ENCODE results near the gene DRD4.

GRCh38 chr11:606245-606644 lies 30.8 kb upstream of the DRD4 start:
- no peak for TF ChIP-seq DEAF1 (CRISPR knock-in tag; IDR thresholded peaks at IDR 0.05)
- TF ChIP-seq NR3C1 (CRISPR knock-in tag; IDR thresholded peaks at IDR 0.05): no peak
- no peak for TF ChIP-seq EZH2 (IDR thresholded peaks at IDR 0.05; ENCODE audit: borderline replicate concordance, low read depth, low read length)
- TF ChIP-seq SNAPC5 (CRISPR knock-in tag; IDR thresholded peaks at IDR 0.05): no peak
- no peak for TF ChIP-seq MAFF (IDR thresholded peaks at IDR 0.05; ENCODE audit: low read length)
- no peak for TF ChIP-seq HNRNPL (IDR thresholded peaks at IDR 0.05; ENCODE audit: low read depth, low read length)
- TF ChIP-seq REST (IDR thresholded peaks at IDR 0.05; ENCODE audit: borderline replicate concordance): no peak
- TF ChIP-seq REST (CRISPR knock-in tag; IDR thresholded peaks at IDR 0.05; ENCODE audit: low read depth): no peak
- TF ChIP-seq KAT2B (IDR thresholded peaks at IDR 0.05; ENCODE audit: low read depth, low read length): no peak
- no peak for TF ChIP-seq MEIS2 (IDR thresholded peaks at IDR 0.05; ENCODE audit: partially characterized antibody)
